ENCODE data around the gene VIPR2.
"Not testable (repeated sequence)": the region's sequence is repeated elsewhere in the genome, so short reads cannot be mapped to it uniquely, and the experiment has no call there.

The VIPR2 gene

GRCh38 chr7:159088016-159088865, 56.4 kb downstream of the VIPR2 start:
- DNase-seq: no peak

DNA sequence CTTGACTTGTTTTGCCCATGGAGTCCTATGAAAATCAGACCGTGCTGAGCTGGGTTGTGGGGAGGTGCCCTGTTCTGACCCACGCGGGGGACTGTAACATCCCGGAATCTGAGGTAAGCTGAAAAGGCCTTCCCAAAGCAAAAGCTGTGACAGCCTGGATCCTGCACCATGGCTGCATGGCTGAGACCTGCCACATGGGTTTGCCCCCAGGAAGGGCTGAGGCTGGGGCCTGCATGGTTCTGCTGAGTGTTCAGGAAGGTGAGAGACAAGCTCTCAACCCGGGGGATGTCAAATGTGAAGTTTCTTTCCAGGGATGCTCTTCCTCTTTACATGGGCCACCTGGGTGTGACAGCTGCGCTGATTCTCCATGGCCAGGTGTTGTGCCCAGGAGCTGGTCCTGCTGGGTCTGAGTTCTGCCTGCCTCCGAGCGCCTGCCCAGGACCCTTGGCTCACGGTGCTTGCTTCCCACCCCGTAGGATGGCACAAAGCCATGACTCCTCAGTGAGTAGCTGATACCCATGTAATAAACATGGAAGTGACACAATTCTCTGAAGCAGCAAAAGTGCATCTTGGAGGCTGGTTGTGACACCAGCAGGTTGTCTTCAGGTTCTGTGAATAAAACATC, 58.3 kb downstream of the VIPR2 start:
- DNase-seq: no peak

GRCh38 chr7:159084069-159084801, 60.4 kb downstream of the VIPR2 start:
- DNase-seq: no peak

DNA sequence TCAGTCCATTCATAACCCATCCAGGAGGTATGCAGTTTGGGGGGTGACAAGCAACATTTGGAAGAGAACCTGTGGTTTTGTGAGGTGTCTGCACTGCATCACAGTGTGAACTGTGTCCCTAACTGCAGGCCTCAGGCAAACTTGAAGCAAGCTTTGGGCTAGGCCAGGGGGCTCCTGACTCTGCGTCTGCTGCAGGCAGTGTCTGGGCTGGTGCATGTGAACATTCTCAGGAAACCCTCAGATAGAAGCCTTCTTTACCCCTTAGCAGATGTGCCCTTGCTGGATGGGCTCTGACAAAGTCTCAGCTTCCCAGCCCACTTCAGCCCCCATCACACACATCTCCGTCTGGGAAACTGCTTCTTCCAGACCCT, 61.0 kb downstream of the VIPR2 start:
- DNase-seq: no peak

GRCh38 chr7:159083001-159083697, 61.5 kb downstream of the VIPR2 start:
- no peak for DNase-seq

DNA sequence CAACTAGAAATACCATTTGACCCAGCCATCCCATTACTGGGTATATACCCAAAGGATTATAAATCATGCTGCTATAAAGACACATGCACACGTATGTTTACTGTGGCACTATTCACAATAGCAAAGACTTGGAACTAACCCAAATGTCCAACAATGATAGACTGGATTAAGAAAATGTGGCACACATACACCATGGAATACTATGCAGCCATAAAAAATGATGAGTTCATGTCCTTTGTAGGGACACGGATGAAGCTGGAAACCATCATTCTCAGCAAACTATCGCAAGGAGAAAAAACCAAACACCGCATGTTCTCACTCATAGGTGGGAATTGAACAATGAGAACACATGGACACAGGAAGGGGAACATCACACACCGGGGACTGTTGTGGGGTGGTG, 62.6 kb downstream of the VIPR2 start:
- DNase-seq: not testable (repeated sequence)

DNA sequence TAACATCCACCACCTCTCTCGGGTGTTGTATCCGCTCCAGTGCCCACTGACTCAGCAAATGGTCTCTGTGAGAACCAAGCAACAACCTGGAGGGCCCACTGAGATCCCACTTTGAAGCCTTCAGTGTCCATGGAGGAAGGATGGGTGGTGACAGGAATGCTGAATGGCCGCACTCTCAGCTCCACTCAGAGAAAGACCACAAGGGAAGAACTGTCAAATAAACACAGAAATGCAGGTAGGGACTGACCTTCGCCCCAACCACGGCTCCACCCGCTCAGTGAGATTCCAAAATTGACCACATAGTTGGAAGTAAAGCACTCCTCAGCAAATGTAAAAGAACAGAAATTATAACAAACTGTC, 65.8 kb downstream of the VIPR2 start:
- no peak for DNase-seq

DNA sequence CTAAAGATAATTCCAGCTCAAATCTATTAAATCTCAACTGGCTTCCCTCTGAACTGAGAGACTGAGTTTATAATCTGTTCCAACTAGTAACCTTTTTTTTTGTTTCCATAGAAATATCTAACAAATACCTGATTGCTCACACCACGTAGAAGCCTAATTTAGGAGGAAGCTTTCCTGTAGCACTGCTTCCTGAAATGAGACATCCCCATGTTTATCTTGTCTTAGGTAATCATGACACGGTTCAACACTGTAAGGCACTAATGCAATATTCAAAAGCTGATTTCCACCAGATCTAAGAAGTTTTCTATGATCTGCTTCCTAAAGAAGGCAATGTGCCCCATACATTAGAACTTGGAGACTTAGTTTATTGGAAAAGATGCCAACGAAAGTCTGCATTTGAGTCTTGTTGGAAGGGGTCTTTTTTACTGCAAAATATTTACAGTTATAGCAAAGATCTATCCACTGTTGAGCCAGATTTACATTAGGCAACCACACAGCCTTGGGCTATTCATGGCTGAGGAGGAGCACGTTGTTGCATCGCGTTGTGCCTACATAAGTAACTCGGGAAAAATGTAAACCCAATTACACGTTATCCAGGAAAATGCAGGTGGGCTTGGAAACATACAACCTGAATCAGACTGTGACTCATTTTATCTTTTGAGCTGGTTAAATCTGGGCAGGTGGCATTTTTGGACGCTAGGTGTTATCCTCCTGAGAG, 66.3 kb downstream of the VIPR2 start:
- no peak for DNase-seq

DNA sequence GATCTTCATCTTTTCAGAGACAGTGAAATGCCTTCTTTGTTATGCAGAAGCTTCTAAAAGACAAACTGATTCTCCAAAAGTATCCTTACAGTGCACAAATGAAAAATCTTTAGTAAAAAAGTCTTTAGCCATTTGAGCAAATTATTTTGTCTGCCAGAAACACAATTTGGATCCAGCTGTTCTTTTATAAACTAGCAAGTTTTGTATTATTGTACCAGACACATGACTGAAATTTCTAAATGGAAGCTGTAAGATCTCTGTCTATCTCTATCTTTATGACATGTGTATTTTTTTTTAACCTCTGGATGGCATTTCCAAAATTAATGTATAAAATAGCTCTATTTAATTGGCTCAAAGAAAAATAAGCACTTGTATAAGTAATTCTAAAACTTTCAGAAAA, 68.3 kb downstream of the VIPR2 start:
- no peak for DNase-seq

GRCh38 chr7:159075563-159076238, 69.0 kb downstream of the VIPR2 start:
- no peak for DNase-seq

DNA sequence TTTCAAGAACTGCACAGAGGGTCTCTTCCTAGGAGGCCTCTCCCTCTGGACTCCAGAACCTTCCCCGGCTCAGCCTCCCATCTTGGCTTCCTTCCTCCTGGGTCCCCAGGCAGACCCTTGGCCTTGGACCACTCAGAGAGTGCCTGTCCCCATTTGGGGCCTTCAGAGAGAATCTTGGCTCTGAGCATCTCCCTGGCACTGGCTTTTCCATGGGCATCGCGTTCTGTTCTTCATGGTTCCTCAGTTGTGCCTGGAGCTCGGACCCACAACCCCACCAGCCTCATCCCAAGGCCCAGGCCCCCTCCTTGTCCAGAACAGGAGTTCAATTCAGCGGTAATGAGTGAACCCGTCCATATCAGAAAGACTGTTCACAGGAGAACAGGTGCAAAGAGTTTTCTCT, 73.4 kb downstream of the VIPR2 start:
- DNase-seq: no peak

- no peak for DNase-seq
Observed at GRCh38 chr7:159070431-159071148, 74.1 kb downstream of the VIPR2 start.

DNA sequence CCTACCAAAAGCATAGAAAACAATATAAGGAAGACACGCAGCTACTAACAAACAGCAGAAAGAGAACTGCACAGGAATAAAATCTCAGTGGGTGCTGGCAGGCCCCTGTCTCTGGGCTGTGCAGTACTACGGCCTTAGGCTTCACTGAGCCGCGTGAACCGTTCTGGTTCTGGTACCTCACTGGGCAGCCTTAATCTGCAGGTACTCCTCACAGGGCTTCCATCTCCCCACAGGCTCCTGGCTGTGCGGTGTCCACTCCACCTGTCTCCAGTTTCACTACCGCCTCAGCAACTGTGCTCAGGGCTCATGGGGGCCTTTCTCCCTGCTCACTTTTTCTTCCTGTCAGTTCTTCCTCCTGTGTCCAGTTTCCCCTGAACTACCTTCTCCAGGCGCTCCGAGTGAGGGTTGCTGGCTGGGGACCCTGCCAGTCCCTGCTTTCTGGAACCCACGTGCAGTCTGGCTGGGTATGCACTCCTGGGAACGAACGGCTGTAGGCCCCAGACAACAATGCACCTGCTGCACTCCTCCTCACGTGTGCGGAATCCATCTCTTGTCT, 75.7 kb downstream of the VIPR2 start:
- no peak for DNase-seq

DNA sequence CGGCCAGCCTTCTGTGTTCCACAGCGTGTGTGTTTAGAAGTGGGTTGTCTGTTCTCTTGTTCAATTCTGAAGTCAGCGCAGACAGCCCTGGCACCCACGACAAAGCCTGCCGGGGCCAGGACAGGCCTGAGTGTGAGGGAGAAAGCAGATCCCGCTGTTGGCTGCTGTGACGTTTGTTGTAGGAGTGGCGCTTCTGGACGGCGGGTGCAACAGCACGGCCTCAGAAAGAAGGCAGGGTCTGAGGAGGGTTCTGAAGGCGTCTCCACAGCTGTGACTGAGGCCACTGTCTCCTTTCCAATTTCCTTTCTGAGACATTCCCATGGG, 76.2 kb downstream of the VIPR2 start:
- DNase-seq: peak; percentile 86

- DNase-seq: no peak
Observed at GRCh38 chr7:159067576-159068487, 76.8 kb downstream of the VIPR2 start.

GRCh38 chr7:159066816-159067575, 77.7 kb downstream of the VIPR2 start:
- DNase-seq: no peak

- DNase-seq: no peak
Observed at GRCh38 chr7:159065852-159066480, 78.7 kb downstream of the VIPR2 start.

DNA sequence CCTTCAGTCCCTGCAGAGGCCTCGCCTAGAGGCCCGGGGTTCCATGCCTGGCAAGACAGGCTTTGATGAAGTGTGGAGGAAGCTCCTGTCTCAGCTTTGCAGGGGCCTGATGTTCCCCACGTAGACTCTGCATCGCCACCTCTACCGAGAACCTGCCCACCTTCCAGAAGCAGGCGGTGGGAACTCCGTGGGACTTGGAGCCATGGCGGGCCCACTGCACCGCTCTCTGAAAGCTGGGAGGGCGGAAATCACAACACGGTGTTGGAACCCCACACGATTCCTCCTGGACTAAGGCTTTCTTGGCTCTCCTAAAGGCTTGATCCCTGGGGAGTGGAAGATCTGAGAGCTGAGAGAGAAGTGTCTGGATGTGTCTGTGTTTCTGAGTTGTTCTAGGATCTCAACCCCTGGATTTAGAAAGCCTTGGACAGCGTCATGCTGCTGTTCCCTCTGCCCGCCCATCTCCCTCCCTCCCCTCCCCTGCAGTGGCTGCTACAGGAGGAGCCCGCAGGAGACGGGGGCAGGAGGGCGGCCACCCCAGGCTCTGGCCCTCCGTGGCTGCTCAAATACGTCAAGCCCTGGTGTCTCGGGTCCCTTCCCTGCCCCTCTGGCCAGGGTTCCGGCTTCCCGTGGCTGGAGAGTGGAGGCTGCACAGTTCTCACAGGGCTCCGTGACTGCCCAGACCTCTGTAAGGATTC, 79.7 kb downstream of the VIPR2 start:
- DNase-seq: no peak

All from right hindlimb (tissue), 1 donor.